ENCODE measurements around the gene TEF.

DNA sequence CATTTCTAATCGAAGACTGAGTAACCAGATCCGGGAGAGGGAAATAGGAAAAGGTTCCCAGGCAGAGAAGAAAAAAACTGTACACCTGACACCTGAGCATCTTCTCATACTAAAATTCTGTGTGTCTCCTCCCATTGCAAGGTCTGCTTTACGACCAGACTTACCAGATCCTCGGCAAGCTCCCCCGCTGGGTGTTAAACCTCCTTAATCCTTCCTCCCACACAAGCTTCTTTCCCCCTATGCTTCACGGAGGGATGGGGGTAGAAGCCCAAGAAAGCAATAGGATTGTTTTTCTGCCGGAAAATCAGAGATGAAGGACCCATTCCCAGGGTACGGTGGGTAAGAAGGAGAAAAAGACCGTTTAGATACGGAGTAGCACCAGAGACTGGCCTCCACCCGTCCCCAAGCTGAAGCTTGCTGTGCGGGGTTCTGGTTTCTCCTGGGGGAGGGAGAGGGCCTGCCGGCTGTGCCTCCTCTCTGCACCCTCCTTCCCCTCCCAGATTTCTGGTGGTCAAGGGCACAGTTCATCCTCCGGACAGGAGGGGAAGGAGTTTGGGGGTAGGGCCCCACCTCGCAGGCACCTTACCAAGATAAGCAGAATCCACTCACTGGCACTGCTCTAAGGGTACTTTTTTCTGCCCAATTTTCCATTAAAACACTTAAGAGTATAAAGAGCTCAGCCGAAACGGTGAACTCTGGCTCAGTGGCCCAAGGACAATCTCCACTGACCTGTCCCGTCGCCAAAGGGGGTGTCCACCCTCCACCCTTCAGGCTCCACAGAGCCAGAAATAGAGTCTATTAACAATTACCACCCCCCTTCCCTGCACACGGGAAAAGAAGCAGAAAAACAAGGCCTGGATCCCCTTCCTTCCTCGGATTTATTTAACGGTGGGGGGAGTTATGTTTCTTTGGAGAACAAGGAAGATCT, 63.7 kb downstream of the TEF start:
- TF ChIP-seq CTCF (IDR thresholded peaks at IDR 0.05) (no peak), POLR2A (IDR thresholded peaks at IDR 0.05) (no peak)

Measured in uterus (tissue), 2 donors.